Natural killer cell (primary cell): ENCODE results near the gene MRFAP1L1. TPM values are rescaled to one million over a fixed set of nuclear protein-coding genes. Genes with fewer than 3 reads are reported as not detected.

ENCODE experiments used
- ATAC-seq, 3 donors: fragments of 150-1000 bp in 2 of 3; fragments of 200-7000 bp in 1 of 3; cut with Tn5 transposase; 1 replicate in 1 of 3; 2 replicates in 2 of 3; pipeline ENCODE4 v1.10.0; 2021; ENCODE audit warnings: mild to moderate bottlenecking in 2 of 3, moderate library complexity in 2 of 3
- DNase-seq, 2 donors: peaks; one replicate each; pipeline versions ENCODE4 v3.0.0 to v3.0.0-alpha.2; 2013 to 2021; ENCODE audit warnings: mixed read lengths in 1 of 2
- H3K27ac ChIP-seq: one replicate; pipeline ENCODE4 v1.5.1; 2013; ENCODE audit warnings: mild to moderate bottlenecking, low read length
- H3K27me3 ChIP-seq: one replicate; pipeline ENCODE4 v1.6.1; 2013; ENCODE audit warnings: low read length; ENCODE audit not compliant: control insufficient read depth, insufficient read depth
- H3K36me3 ChIP-seq: one replicate; pipeline ENCODE4 v1.6.1; 2013; ENCODE audit warnings: low read length; ENCODE audit not compliant: control insufficient read depth, insufficient read depth
- H3K4me1 ChIP-seq: one replicate; pipeline ENCODE4 v1.6.1; 2013; ENCODE audit warnings: low read length; ENCODE audit not compliant: control insufficient read depth, insufficient read depth
- H3K4me3 ChIP-seq: one replicate; pipeline ENCODE4 v1.5.1; 2013; ENCODE audit warnings: low read length
- H3K9me3 ChIP-seq: one replicate; pipeline ENCODE4 v1.6.1; 2013; ENCODE audit warnings: low read length; ENCODE audit not compliant: control insufficient read depth, insufficient read depth
- H3K27ac Mint-ChIP-seq, 2 donors: one replicate each; pipeline ENCODE4 v1.8.0; 2022; ENCODE audit warnings: mild to moderate bottlenecking in 2 of 2, mixed read lengths in 2 of 2, moderate library complexity in 1 of 2
- H3K27me3 Mint-ChIP-seq, 2 donors: one replicate each; pipeline ENCODE4 v1.8.0; 2022; ENCODE audit warnings: low read depth in 2 of 2, mixed read lengths in 2 of 2
- H3K36me3 Mint-ChIP-seq: one replicate; pipeline ENCODE4 v1.8.0; 2022; ENCODE audit warnings: mixed read lengths
- H3K4me1 Mint-ChIP-seq, 2 donors: one replicate each; pipeline ENCODE4 v1.8.0; 2022; ENCODE audit warnings: mixed read lengths in 2 of 2
- H3K4me3 Mint-ChIP-seq: one replicate; pipeline ENCODE4 v1.8.0; 2022; ENCODE audit warnings: mild to moderate bottlenecking, moderate library complexity, mixed read lengths
- H3K9me3 Mint-ChIP-seq, 2 donors: one replicate each; pipeline ENCODE4 v1.8.0; 2022; ENCODE audit warnings: mixed read lengths in 2 of 2
- WGBS: methylation state at CpG from one replicate; pipeline ENCODE4 v1.1.7; 2013; ENCODE audit warnings: missing lambda C conversion rate; ENCODE audit not compliant: insufficient coverage; 5-methylcytosine and 5-hydroxymethylcytosine counted together
- intact Hi-C: fragments of 100-400 bp; cut with micrococcal nuclease; formaldehyde crosslinking; loops from one replicate; pipeline ENCODE4 v1.14.2; 2022
- total RNA-seq, 4 donors: library from RNA; stranded (reverse); fragments of 120-200 nt in 1 of 4; gene quantifications; one replicate each; pipeline versions ENCODE4 v1.2.3 to v1.2.4, GENCODE V29; 2013 to 2022
- TF ChIP-seq, protein P1 (sequence below): fragments of 200-600 bp; IDR thresholded peaks from one replicate; pipeline ENCODE4 v1.8.0; 2022; ENCODE audit warnings: antibody characterized with exemption

MRFAP1L1 gene
- total RNA-seq, 3 donors from 2014 or later (not counting 1 experiment from before 2014, with no cell fraction given) = 38.4 to 60.9 (median 40.8) TPM

DNA sequence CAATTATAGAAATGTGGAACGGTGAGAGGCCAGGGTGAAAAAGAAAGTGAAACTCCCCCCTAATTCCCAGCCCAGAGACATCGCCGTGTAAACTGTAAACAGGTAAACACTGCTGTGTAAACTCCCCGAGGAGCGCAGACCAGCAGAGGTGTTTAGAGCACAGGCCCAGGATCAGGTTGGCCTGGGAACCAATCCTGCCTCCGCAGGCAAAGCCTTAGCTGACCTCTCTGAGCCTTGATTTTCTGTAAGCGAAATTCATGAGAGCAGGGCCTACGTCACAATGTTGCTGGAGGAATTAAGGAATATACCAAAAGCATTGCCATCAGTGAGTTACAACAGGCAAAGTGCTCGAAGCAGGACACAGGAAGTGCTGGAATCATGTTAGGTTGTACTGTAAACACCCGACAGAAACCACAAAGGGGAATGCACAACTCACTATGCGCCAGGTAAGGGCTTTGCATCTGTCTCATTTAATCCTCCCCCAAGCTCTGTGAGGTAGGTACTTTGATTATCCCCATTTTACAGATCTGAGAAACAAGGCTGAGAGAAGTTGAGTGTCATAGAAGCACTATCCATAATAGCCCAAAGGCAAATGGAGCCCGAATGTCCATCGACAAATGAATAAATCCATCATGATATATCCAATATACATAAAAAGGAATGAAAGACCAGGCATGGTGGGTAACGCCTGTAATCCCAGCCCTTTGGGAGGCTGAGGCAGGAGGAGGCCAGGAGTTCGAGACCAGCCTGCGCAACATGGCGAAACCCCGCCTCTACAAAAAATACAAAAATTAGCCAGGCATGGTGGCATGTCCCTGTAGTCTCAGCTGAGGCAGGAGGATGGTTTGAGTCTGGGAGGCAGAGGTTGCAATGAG, 42.2 kb upstream of the MRFAP1L1 start:
- H3K36me3 Mint-ChIP-seq = no peaks in the 10 kb centered on the region
- TF ChIP-seq, protein P1, sequence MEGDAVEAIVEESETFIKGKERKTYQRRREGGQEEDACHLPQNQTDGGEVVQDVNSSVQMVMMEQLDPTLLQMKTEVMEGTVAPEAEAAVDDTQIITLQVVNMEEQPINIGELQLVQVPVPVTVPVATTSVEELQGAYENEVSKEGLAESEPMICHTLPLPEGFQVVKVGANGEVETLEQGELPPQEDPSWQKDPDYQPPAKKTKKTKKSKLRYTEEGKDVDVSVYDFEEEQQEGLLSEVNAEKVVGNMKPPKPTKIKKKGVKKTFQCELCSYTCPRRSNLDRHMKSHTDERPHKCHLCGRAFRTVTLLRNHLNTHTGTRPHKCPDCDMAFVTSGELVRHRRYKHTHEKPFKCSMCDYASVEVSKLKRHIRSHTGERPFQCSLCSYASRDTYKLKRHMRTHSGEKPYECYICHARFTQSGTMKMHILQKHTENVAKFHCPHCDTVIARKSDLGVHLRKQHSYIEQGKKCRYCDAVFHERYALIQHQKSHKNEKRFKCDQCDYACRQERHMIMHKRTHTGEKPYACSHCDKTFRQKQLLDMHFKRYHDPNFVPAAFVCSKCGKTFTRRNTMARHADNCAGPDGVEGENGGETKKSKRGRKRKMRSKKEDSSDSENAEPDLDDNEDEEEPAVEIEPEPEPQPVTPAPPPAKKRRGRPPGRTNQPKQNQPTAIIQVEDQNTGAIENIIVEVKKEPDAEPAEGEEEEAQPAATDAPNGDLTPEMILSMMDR = no peak
- H3K9me3 Mint-ChIP-seq = no peaks in the 10 kb centered on the region
- DNase-seq (peak in 1 of 2 donors; percentile 41), ATAC-seq (peak; percentile 56 to 82 (median 71))
- peak overlapping the region; percentile 25 for H3K4me3 ChIP-seq
- peaks cover 9 to 11% of the 10 kb centered on the region in 2 donors for H3K4me1 Mint-ChIP-seq
- 64% methylated on average over 14 of the region's 18 CpGs for WGBS
- no peaks in the 10 kb centered on the region for H3K27me3 Mint-ChIP-seq
- no peaks in the 10 kb centered on the region for H3K36me3 ChIP-seq
- H3K9me3 ChIP-seq = no peaks in the 10 kb centered on the region
- intact Hi-C loops = no loop called here
- no peaks in the 10 kb centered on the region for H3K27me3 ChIP-seq
- H3K27ac Mint-ChIP-seq = peak overlapping the region; percentile 79 to 89
- peaks cover 11% of the 10 kb centered on the region for H3K4me1 ChIP-seq
- H3K27ac ChIP-seq = peak overlapping the region; percentile 37
- peak overlapping the region; percentile 71 for H3K4me3 Mint-ChIP-seq

DNA sequence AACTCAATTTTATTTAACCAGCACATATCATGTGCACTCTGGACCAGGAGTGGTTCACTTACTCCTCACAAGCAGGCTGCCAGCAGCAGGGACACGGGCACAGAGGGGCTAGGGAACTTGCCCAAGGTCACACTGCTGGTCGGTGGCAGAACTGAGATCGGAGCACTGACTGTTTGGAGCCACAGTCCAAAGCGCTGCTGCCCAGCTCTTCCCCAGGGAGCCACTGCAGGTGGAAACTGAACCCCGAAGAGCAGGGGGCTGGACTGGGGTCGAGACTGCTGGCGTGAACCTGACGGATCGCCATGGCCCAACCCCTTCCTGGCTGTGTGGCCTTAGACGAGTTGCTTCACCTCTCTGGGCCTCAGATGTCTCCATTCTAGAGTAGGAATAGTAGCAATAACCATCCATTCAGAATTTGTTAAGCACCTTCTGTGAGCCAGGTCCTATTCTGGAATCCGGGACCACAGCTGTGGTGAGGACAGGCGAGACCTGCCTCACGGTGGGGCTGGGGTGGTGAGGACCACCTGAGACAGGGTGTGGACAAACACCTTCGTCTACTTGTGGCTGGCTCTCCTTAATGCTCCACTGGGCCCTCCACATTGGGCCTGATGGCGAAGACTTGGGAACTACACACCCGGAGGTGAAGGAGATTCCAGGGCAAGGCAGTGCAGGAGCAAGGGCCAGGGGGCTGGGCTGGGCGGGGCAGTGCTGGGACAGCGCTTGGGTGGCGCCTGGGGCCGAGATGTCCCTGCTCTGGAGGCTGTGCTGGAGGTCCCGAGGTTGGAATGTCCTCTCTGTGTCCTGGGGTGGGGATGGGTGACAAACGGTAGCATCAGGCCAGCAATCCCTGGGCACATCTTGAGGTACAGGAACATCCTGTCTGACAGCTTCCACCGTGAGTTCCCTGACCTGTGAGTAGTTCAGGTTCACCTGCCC, 40.9 kb upstream of the MRFAP1L1 start:
- intact Hi-C loops = no loop called here
- no peak overlapping the region for H3K27ac ChIP-seq

DNA sequence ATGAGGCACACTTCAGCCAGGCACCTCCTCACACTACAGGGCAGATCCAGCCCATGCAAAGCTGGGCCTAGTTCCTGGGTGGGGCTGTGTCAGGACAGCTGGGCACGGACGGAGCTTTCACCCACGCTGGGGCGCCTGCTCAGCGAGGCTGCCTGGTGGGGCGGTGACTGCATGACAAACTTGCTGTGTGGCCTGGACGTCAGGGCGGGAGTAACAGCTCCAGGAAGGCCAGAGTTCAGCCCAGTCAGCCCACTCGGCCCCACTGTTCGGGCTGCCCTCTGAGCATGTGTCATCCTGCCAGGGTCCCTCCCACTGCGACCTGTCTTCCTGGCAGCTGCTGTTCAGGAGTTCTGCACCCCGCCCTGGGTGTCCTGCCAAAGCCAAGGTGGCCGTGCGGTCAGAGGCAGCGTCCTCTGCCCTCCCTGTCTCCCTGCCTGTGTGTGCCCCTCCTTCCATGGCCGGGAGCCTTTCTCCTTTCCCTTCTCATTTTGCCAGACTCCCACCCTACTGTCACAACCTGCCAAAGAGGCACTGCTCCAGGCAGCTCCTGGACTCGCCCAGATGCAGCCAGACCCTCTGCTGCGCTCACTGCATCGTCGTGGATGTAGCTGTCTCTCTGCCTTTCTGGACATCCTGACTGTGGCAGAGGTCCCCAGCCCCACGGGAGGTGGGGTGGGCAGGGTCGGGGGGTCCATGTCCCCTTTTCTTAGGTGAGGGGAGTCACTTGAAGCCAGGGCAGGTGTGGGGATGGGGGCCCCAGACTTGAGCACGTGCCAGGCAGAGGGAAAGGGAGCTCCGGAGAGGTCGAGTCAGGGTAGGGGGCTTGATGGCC, 39.9 kb upstream of the MRFAP1L1 start:
- Mint-ChIP-seq H3K4me1 (peaks cover 9 to 11% of the 10 kb centered on the region in 2 donors), H3K9me3 (no peaks in the 10 kb centered on the region), H3K27me3 (no peaks in the 10 kb centered on the region), H3K27ac (no peak overlapping the region), H3K4me3 (no peak overlapping the region), H3K36me3 (no peaks in the 10 kb centered on the region)
- TF ChIP-seq, protein P1 = no peak
- intact Hi-C loops = no loop called here
- Histone ChIP-seq H3K4me3 (no peak overlapping the region), H3K4me1 (peaks cover 11% of the 10 kb centered on the region), H3K9me3 (no peaks in the 10 kb centered on the region), H3K27ac (no peak overlapping the region), H3K27me3 (no peaks in the 10 kb centered on the region), H3K36me3 (no peaks in the 10 kb centered on the region)
- DNase-seq = no peak
- 85% methylated on average over 25 of the region's 25 CpGs for WGBS
- no peak for ATAC-seq

More for the DNA sequence above, 40.9 kb upstream of the MRFAP1L1 start:
- ATAC-seq (no peak), DNase-seq (no peak)
- Mint-ChIP-seq H3K4me1 (peaks cover 9 to 11% of the 10 kb centered on the region in 2 donors), H3K4me3 (no peak overlapping the region), H3K9me3 (no peaks in the 10 kb centered on the region), H3K27me3 (no peaks in the 10 kb centered on the region), H3K36me3 (no peaks in the 10 kb centered on the region), H3K27ac (peak overlapping the region in 1 of 2 donors; percentile 89)
- no peaks in the 10 kb centered on the region for H3K27me3 ChIP-seq
- TF ChIP-seq, protein P1 = no peak
- peaks cover 11% of the 10 kb centered on the region for H3K4me1 ChIP-seq
- H3K4me3 ChIP-seq = no peak overlapping the region
- no peaks in the 10 kb centered on the region for H3K9me3 ChIP-seq
- 92% methylated on average over 23 of the region's 23 CpGs for WGBS
- no peaks in the 10 kb centered on the region for H3K36me3 ChIP-seq
